LNCaP clone FGC (cell line): ENCODE results near the gene URB1.

Experiments used
- DNase-seq: peaks from one replicate; pipeline ENCODE4 v3.0.0-alpha.2; 2011; ENCODE audit warnings: low read depth
- H3K4me3 ChIP-seq: 2 replicates; pipeline ENCODE4 v1.5.1; 2011; ENCODE audit warnings: mild to moderate bottlenecking, low read depth, low read length, control low read depth
- CTCF ChIP-seq: IDR thresholded peaks from 2 replicates; pipeline ENCODE4 v1.5.1; 2012; ENCODE audit warnings: mild to moderate bottlenecking; ENCODE audit not compliant: control insufficient read depth, insufficient read depth; ENCODE audit errors: extremely low read depth

URB1 gene

GRCh38 chr21:32364796-32365195 lies 28.0 kb downstream of the URB1 start:
- TF ChIP-seq CTCF: no peak
- no peak for DNase-seq

GRCh38 chr21:32364387-32364786 lies 28.4 kb downstream of the URB1 start:
- TF ChIP-seq CTCF: no peak
- H3K4me3 ChIP-seq: no peak overlapping the region
- DNase-seq: no peak

More at GRCh38 chr21:32364796-32365195, 28.0 kb downstream of the URB1 start:
- no peak overlapping the region for H3K4me3 ChIP-seq

DNA sequence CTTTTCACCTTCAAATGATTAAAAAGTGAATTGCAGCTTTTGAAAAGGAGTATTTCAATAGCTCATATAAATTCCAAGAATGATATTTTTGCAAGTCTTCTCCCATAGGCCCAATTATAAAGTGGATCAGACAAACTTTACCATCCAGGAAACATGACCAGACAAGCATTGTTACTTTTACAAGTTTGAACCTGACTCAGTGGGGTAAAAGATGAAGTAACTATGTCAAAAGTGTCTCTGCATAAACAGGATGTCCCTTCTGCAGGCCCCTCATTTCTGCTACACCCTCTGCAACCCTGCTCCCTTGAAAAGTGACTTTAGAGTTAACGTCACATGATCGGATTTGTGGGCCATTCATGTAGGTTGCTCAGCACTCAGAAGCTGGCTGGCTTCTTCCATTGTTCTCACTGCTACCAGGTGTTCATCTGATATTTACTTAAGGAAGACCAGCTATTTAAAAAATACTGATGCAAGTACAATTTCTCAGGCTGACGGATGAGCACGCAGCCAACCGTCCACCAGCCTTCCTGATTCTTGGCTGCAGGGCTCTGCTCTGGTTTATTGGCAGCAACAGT lies 32.3 kb downstream of the URB1 start:
- no peak overlapping the region for H3K4me3 ChIP-seq
- peak; percentile 46 for DNase-seq
- no peak for TF ChIP-seq CTCF

DNA sequence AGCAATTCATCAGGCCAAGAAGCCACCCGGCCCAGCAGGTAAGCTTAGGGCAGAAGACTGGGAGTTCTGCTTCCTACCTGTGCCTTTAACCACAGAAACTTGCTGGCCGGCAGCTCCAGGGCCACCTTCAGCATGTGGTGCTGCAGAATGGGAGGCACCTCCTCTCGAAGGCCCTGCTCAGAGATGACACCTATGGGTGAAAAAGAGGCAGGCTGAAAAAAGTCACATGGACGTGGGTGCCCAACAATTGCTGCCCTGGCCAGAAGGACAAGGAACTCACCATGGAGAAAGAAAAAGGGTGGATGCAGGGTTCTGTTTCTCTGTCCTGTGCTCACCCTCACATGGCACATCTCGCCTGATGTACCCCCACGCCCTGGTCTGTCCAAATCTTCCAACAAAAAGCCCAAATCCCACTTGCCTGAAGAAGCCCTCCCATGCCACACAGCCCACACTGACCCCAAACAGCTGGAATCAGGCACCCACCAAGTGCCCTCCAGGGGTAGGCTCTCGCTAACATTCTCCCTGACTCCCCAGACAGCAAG lies 33.0 kb downstream of the URB1 start:
- no peak overlapping the region for H3K4me3 ChIP-seq
- peak; percentile 15 for DNase-seq

GRCh38 chr21:32356874-32357395 lies 35.9 kb downstream of the URB1 start:
- TF ChIP-seq CTCF: no peak
- DNase-seq: no peak
- no peak overlapping the region for H3K4me3 ChIP-seq

More for the DNA sequence above, 33.0 kb downstream of the URB1 start:
- TF ChIP-seq CTCF: peak; percentile 51

DNA sequence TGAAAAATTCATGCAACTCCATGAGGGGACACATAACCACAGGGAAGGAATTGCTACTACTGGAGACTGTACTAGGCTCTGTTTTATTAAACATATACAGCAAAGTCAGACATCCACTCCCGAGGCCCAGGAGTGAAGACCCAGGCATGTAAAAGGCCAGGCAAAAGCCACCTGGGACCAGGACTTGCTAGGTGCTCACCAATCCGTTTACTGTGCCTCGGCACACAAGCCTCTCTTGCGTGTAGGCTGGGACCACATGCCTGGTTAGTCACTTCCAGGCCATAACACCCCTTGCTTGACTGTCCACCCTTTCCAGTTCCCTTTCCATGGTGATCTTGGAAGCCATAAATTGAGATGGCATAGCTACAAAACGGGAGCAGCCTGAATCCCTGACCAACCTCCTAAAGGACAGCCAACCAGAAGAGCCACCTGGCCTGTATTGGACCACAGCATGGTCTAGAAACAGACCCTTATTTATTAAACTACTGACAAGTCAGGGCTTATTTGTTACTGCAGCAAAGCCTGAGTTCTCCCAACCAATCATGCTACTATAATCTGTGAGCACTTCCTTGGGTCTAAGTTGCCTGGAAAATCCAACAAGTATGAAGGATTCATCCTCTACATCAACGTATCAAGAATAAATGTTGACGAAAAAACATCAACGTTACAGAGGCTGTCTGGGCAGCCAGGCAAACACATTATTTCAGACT lies 39.7 kb downstream of the URB1 start:
- no peak overlapping the region for H3K4me3 ChIP-seq
- no peak for TF ChIP-seq CTCF
- DNase-seq: no peak
